ENCODE measurements around the gene TYRP1. TPM values are rescaled to one million over a fixed set of nuclear protein-coding genes. Genes with fewer than 3 reads are reported as not detected.
"Not testable (repeated sequence)": the region's sequence is repeated elsewhere in the genome, so short reads cannot be mapped to it uniquely, and the experiment has no call there.

TYRP1 gene
- total RNA-seq, 1 donor from 2014 or later, result not detected

DNA sequence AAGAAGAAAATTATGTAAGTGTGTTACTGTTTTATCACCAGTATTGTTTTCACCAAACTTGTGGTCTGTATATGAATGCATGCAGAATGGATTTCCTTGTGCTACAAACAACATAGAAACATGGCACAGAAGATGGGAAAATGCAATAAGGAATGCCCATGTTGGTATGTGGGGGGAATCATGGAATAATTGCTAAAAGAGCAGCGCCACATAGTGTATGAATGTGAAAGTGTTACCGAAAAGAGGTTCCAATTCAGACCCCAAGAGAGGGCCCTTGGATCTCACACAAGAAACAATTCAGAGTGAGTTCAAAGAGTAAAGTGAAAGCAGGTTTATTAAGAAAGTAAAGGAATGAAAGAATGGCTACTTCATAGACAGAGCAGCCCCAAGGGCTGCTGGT is 26.4 kb upstream of the TYRP1 start:
- no peak for DNase-seq (ENCODE audit: extremely low spot score in 2 of 2)
- H3K36me3 ChIP-seq, result no peaks in the 10 kb centered on the region
- H3K27me3 ChIP-seq, result no peaks in the 10 kb centered on the region
- H3K4me3 ChIP-seq, result no peak overlapping the region
- no peaks in the 10 kb centered on the region for H3K4me1 ChIP-seq
- H3K27ac ChIP-seq, result no peak overlapping the region
- intact Hi-C loops (cut with DNase I), result no loop called here
- no peaks in the 10 kb centered on the region for H3K9me3 ChIP-seq
- TF ChIP-seq POLR2A (IDR thresholded peaks at IDR 0.05), result no peak
- TF ChIP-seq, protein P1, sequence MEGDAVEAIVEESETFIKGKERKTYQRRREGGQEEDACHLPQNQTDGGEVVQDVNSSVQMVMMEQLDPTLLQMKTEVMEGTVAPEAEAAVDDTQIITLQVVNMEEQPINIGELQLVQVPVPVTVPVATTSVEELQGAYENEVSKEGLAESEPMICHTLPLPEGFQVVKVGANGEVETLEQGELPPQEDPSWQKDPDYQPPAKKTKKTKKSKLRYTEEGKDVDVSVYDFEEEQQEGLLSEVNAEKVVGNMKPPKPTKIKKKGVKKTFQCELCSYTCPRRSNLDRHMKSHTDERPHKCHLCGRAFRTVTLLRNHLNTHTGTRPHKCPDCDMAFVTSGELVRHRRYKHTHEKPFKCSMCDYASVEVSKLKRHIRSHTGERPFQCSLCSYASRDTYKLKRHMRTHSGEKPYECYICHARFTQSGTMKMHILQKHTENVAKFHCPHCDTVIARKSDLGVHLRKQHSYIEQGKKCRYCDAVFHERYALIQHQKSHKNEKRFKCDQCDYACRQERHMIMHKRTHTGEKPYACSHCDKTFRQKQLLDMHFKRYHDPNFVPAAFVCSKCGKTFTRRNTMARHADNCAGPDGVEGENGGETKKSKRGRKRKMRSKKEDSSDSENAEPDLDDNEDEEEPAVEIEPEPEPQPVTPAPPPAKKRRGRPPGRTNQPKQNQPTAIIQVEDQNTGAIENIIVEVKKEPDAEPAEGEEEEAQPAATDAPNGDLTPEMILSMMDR (IDR thresholded peaks at IDR 0.05), result no peak
- no peak for TF ChIP-seq POLR2AphosphoS5 (IDR thresholded peaks at IDR 0.05; ENCODE audit: insufficient read depth in 1 of 2, low read depth in 1 of 2)

DNA sequence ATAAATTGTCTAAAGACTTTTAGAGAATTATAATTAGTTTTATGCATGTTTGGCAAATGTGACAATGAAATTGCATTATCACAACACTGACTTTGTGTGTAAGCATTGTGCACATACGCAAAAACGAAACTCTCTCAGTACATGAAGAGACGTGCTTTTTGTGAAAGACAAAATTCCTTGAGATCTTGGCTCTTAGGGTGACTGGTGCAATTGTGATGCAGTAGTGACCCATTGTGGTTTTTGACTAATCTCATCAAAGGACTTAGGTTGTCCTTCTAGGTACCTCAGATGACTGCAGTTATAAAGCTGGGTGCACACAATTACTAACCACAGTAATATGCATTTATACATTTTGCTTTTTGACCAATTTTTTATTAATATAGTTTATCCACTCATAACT is 25.3 kb upstream of the TYRP1 start:
- Histone ChIP-seq H3K4me3 (no peak overlapping the region), H3K4me1 (no peaks in the 10 kb centered on the region), H3K27me3 (no peaks in the 10 kb centered on the region), H3K36me3 (no peaks in the 10 kb centered on the region), H3K9me3 (no peaks in the 10 kb centered on the region), H3K27ac (no peak overlapping the region)
- no peak for DNase-seq (ENCODE audit: extremely low spot score in 2 of 2)
- intact Hi-C loops (cut with DNase I), result no loop called here
- TF ChIP-seq POLR2A (IDR thresholded peaks at IDR 0.05), result no peak
- no peak for TF ChIP-seq POLR2AphosphoS5 (IDR thresholded peaks at IDR 0.05; ENCODE audit: insufficient read depth in 1 of 2, low read depth in 1 of 2)
- TF ChIP-seq, protein P1 (IDR thresholded peaks at IDR 0.05), result no peak

DNA sequence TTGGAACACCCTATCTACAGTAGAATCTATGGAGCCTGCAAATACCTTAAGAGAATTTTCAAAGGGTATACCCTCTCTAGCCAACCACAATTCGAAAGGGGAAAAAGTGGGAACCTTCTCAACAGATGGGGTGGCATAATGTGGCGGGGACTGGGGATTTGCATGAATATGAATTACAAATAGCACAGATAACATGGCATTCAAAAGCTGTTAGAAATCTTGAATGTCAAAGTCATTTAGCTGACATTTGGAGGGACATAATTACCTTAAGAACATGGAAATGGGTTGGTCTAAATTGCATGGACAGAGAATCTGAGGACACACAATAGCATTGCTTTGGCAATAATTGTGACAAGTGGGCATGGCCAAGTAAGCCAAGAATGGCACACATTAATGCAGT is 23.2 kb upstream of the TYRP1 start:
- DNase-seq (ENCODE audit: extremely low spot score in 2 of 2), result no peak
- intact Hi-C loops (cut with DNase I), result no loop called here
- Histone ChIP-seq H3K9me3 (no peaks in the 10 kb centered on the region), H3K27ac (no peak overlapping the region), H3K4me1 (no peaks in the 10 kb centered on the region), H3K36me3 (no peaks in the 10 kb centered on the region), H3K27me3 (no peaks in the 10 kb centered on the region), H3K4me3 (no peak overlapping the region)
- TF ChIP-seq POLR2AphosphoS5 (IDR thresholded peaks at IDR 0.05; ENCODE audit: insufficient read depth in 1 of 2, low read depth in 1 of 2) (no peak), POLR2A (IDR thresholded peaks at IDR 0.05) (no peak)
- TF ChIP-seq, protein P1 (IDR thresholded peaks at IDR 0.05), result no peak

DNA sequence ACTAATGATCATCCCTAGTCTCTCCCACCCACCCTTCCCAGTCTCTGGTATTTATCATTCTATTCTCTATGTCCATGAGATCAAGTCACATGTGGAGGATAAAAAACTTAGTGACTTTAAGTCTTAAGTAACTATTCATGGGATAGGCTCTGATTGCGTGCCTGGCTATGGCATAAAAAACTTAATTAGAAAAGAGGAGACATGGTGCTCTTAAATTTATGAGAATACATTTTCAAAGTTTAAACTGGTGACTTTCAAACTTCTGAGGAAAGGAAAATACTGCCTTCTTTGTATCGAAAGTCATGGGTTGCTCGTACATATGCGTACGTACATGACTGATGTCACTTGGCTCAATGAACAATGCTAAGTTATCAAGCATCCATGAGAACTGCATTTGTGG is 18.2 kb upstream of the TYRP1 start:
- Histone ChIP-seq H3K9me3 (no peaks in the 10 kb centered on the region), H3K36me3 (no peaks in the 10 kb centered on the region), H3K27me3 (no peaks in the 10 kb centered on the region), H3K4me1 (no peaks in the 10 kb centered on the region), H3K27ac (no peak overlapping the region), H3K4me3 (no peak overlapping the region)
- DNase-seq (ENCODE audit: extremely low spot score in 2 of 2), result no peak
- TF ChIP-seq POLR2A (IDR thresholded peaks at IDR 0.05) (no peak), POLR2AphosphoS5 (IDR thresholded peaks at IDR 0.05; ENCODE audit: insufficient read depth in 1 of 2, low read depth in 1 of 2) (no peak)
- TF ChIP-seq, protein P1 (IDR thresholded peaks at IDR 0.05), result no peak
- intact Hi-C loops (cut with DNase I), result no loop called here

DNA sequence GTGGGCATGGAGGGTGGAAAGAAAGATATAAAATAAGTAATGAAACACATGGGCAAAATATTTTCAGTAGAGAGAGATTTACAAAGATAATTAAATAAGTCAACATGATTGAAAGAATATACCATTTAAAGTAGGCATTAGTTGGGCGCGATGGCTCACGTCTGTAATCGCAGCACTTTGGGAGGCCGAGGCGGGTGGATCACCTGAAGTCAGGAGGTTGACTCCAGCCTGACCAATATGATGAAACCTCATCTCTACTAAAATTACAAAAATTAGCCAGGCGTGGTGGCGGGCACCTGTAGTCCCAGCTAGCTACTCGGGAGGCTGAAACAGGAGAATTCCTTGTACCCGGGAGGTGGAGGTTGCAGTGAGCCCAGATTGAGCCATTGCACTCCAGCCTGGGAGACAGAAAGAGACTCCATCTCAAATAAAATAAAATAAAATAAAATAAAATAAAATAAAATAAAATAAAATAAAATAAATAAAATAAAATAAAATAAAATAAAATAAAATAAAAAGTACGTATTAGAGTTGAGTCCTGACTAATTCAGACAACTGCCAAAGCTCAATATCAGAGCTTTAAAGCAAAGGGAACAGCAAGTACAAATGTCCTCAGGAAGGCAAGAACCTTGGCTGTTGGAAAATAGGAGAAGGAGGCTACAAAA is 15.6 kb upstream of the TYRP1 start:
- H3K36me3 ChIP-seq; H3K9me3 ChIP-seq; H3K4me3 ChIP-seq; H3K27ac ChIP-seq; DNase-seq (ENCODE audit: extremely low spot score in 2 of 2); H3K4me1 ChIP-seq; H3K27me3 ChIP-seq; intact Hi-C loops (cut with DNase I): not testable (repeated sequence)
